Karpas-422 (cell line): ENCODE measurements around the gene C3orf80. TPM values are rescaled to one million over a fixed set of nuclear protein-coding genes. Genes with fewer than 3 reads are reported as not detected.
A peak's percentile ranks its signal among the peaks of the same experiment; 100 is the strongest.
"Not testable (repeated sequence)": the region's sequence is repeated elsewhere in the genome, so short reads cannot be mapped to it uniquely, and the experiment has no call there.

Experiments
- DNase-seq: peaks from one replicate; pipeline ENCODE4 v3.0.0-alpha.2; 2015
- H2AFZ ChIP-seq: fragments of 200-600 bp; sonication (generic); 2 replicates; pipeline ENCODE4 v1.6.1; 2014; ENCODE audit warnings: antibody characterized with exemption, low read length, mixed read lengths
- H3K27ac ChIP-seq: fragments of 200-600 bp; sonication (generic); 2 replicates; pipeline ENCODE4 v1.5.1; 2014; ENCODE audit warnings: mild to moderate bottlenecking, low read length, moderate library complexity
- H3K27me3 ChIP-seq: fragments of 200-600 bp; sonication (generic); 2 replicates; pipeline ENCODE4 v1.6.1; 2014; ENCODE audit warnings: low read length, mixed read lengths
- H3K36me3 ChIP-seq: fragments of 200-600 bp; sonication (generic); 2 replicates; pipeline ENCODE4 v1.6.1; 2014; ENCODE audit warnings: low read length, mixed read lengths; ENCODE audit not compliant: insufficient read depth
- H3K4me1 ChIP-seq: fragments of 200-600 bp; sonication (generic); 2 replicates; pipeline ENCODE4 v1.6.1; 2014; ENCODE audit warnings: mild to moderate bottlenecking, low read length, mixed read lengths
- H3K4me2 ChIP-seq: fragments of 200-600 bp; sonication (generic); 2 replicates; pipeline ENCODE4 v1.6.1; 2014; ENCODE audit warnings: low read length, low read depth, mild to moderate bottlenecking; ENCODE audit not compliant: poor library complexity, severe bottlenecking
- H3K4me3 ChIP-seq: fragments of 200-600 bp; sonication (generic); 2 replicates; pipeline ENCODE4 v1.5.1; 2014; ENCODE audit warnings: mild to moderate bottlenecking, antibody characterized with exemption, low read length, mixed read lengths
- H3K79me2 ChIP-seq: fragments of 200-600 bp; sonication (generic); 2 replicates; pipeline ENCODE4 v1.6.1; 2014; ENCODE audit warnings: mild to moderate bottlenecking, low read length, mixed read lengths
- H3K9ac ChIP-seq: fragments of 200-600 bp; sonication (generic); 2 replicates; pipeline ENCODE4 v1.6.0; 2014; ENCODE audit warnings: low read length
- H3K9me2 ChIP-seq: fragments of 200-600 bp; sonication (generic), shearing (Covaris generic); replicated peaks from 2 replicates; pipeline ENCODE4 v1.6.0; 2014; ENCODE audit warnings: mild to moderate bottlenecking, low read length, moderate library complexity; ENCODE audit not compliant: insufficient read depth
- H3K9me3 ChIP-seq: fragments of 300-700, 200-600 bp; sonication (generic); 2 replicates; pipeline ENCODE4 v1.6.1; 2014; ENCODE audit warnings: low read length, mixed read lengths
- H4K20me1 ChIP-seq: fragments of 200-600 bp; sonication (generic); 2 replicates; pipeline ENCODE4 v1.6.1; 2014; ENCODE audit warnings: mild to moderate bottlenecking, antibody characterized with exemption, low read length, low read depth; ENCODE audit not compliant: insufficient read depth
- total RNA-seq: library from RNA; depleted of rRNA; stranded (reverse); fragments of >200 nt; shearing (Covaris generic); gene quantifications from 2 replicates; pipeline ENCODE4 v1.2.3, GENCODE V29; 2014; ENCODE audit warnings: low replicate concordance; rRNA removed

The C3orf80 gene
- total RNA-seq: not detected in 2 replicates

DNA sequence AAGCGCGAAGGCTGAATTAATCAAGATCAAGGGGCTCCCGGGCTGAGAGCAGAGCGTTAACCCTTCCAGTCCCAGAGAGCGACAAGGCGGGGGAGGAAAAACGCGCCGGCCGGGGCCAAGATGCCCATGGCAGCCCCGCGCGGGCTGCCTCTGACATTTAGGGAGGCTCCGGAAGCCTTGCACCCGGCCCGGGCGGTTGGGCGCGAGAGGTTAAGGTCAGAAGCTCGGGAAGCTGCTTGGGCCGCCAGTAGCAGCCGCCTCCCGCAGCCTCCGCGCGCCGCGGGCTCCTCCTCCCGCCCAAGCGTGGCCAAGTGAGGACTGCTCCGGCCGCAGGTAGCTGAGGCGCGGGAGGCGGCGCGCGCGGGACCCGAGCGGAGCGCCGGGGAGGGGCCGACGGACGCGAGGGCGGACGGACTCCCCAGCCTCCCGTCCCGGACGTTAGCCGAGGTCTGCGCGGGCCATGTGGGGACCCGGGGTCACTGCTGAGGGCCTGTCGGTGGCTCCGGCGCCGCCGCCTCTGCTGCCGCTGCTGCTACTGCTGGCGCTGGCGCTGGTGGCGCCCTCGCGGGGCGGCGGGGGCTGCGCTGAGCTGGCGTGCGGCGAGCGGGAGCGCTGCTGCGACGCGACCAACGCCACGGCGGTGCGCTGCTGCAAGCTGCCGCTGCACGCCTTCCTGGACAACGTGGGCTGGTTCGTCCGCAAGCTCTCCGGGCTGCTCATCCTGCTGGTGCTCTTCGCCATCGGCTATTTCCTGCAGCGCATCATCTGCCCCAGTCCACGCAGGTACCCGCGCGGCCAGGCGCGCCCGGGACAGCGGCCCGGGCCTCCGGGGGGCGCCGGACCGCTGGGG, at the start of gene C3orf80:
C3orf80 (plus strand) TSS at position 247 of the 850 bp plus-strand sequence; CDS start at position 461, 214 bp downstream.
- H3K4me2 ChIP-seq: peak within 1 kb of the TSS; percentile 57
- peak within 1 kb of the TSS; percentile 56; the same call in 1 of the 2 replicates for H3K4me3 ChIP-seq
- no peaks in the 10 kb centered on the region for H3K79me2 ChIP-seq
- DNase-seq: peak; percentile 53
- no peak within 1 kb of the TSS for H3K27ac ChIP-seq
- no peak within 1 kb of the TSS for H2AFZ ChIP-seq
- no peaks in the 10 kb centered on the region for H3K27me3 ChIP-seq
- peaks cover 4% of the 10 kb centered on the region; the same call in 1 of the 2 replicates for H3K4me1 ChIP-seq
- H3K9me2 ChIP-seq: no peaks in the 10 kb centered on the region
- H3K9ac ChIP-seq: peak within 1 kb of the TSS; percentile 48; the same call in 1 of the 2 replicates
- H4K20me1 ChIP-seq: no peaks in the 10 kb centered on the region
- no peaks in the 10 kb centered on the region for H3K36me3 ChIP-seq
- no peaks in the 10 kb centered on the region for H3K9me3 ChIP-seq

DNA sequence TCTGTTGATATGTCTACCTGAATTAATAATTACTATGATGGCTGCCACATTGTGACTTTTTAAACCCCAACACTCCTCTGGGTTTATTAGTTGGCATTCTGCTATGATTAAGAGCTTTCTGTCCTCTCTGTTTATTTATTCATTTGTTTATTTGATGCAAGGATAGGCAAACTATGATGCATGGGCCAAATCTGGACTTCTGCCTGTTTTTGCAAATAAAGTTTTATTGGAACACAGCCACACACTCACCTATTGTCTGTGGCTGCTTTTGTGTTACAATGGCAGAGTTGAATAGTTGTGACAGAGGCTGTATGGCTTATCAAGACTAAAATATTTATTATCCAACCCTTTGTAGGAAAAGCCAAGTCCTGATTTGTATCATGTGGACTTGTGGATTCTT, 48.3 kb upstream of the C3orf80 start:
- H3K4me1 ChIP-seq: no peaks in the 10 kb centered on the region
- H3K27me3 ChIP-seq: no peaks in the 10 kb centered on the region
- no peak overlapping the region for H2AFZ ChIP-seq
- H3K9ac ChIP-seq: no peak overlapping the region
- H3K9me3 ChIP-seq: no peaks in the 10 kb centered on the region
- DNase-seq: no peak
- no peak overlapping the region for H3K27ac ChIP-seq
- H3K79me2 ChIP-seq: no peaks in the 10 kb centered on the region
- no peak overlapping the region for H3K4me3 ChIP-seq
- no peaks in the 10 kb centered on the region for H4K20me1 ChIP-seq
- H3K9me2 ChIP-seq: no peaks in the 10 kb centered on the region
- no peak overlapping the region for H3K4me2 ChIP-seq
- no peaks in the 10 kb centered on the region for H3K36me3 ChIP-seq

DNA sequence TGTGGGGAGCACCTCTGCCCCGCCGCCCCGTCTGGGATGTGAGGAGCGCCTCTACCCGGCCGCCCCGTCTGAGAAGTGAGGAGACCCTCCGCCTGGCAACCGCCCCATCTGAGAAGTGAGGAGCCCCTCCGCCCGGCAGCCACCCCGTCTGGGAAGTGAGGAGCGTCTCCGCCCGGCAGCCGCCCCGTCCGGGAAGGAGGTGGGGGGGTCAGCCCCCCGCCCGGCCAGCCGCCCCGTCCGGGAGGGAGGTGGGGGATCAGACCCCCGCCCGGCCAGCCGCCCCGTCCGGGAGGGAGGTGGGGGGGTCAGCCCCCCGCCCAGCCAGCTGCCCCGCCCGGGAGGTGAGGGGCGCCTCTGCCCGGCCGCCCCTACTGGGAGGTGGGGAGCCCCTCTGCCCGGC, 46.6 kb upstream of the C3orf80 start:
- H3K79me2 ChIP-seq, H3K27ac ChIP-seq, H3K9ac ChIP-seq, H4K20me1 ChIP-seq, H3K4me1 ChIP-seq, H2AFZ ChIP-seq, H3K9me3 ChIP-seq, DNase-seq, H3K9me2 ChIP-seq, H3K4me2 ChIP-seq, H3K36me3 ChIP-seq, H3K27me3 ChIP-seq, H3K4me3 ChIP-seq: not testable (repeated sequence)

DNA sequence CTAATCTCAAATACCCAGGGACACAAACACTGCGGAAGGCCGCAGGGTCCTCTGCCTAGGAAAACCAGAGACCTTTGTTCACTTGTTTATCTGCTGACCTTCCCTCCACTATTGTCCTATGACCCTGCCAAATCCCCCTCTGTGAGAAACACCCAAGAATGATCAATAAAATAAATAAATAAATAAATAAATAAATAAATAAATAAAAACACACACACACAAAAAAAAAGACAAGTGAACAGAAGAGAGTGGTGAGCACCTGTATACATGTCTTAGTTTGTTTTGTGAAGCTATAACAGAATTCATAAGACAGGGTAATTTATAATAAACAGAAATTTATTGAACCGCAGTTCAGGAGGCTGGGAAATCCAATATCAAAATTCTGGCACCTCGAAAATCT, 45.8 kb upstream of the C3orf80 start:
- not testable (repeated sequence) for H3K36me3 ChIP-seq, H3K4me2 ChIP-seq

DNA sequence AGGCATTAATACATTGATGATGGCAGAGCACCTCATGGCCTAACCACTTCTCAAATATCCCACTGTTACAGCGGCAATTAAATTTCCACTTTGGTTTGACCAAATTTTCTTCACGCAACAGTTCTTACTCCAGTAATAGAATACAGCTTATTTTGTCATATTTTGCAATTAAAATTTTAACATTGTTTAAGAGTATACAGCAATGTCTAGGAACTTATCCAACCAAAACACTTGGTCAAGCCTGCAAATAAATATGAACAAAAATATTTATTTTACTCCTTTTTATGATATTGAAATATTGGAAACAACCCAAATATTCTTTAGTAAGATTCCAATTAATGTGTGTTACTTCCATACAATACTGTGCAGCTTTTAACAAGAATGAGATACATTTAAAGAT, 45.3 kb upstream of the C3orf80 start:
- Histone ChIP-seq H3K4me2 (no peak overlapping the region), H3K9me3 (no peaks in the 10 kb centered on the region), H3K4me3 (no peak overlapping the region), H3K4me1 (peaks cover 5% of the 10 kb centered on the region; the same call in 1 of the 2 replicates), H4K20me1 (no peaks in the 10 kb centered on the region), H3K9ac (no peak overlapping the region), H2AFZ (no peak overlapping the region), H3K27me3 (no peaks in the 10 kb centered on the region), H3K79me2 (no peaks in the 10 kb centered on the region), H3K36me3 (no peaks in the 10 kb centered on the region), H3K9me2 (no peaks in the 10 kb centered on the region), H3K27ac (no peak overlapping the region)
- no peak for DNase-seq

More for the DNA sequence above, 45.8 kb upstream of the C3orf80 start:
- H3K27ac ChIP-seq, H3K9me2 ChIP-seq, DNase-seq, H4K20me1 ChIP-seq, H3K9me3 ChIP-seq, H3K79me2 ChIP-seq, H2AFZ ChIP-seq, H3K4me1 ChIP-seq, H3K27me3 ChIP-seq, H3K9ac ChIP-seq, H3K4me3 ChIP-seq: not testable (repeated sequence)

DNA sequence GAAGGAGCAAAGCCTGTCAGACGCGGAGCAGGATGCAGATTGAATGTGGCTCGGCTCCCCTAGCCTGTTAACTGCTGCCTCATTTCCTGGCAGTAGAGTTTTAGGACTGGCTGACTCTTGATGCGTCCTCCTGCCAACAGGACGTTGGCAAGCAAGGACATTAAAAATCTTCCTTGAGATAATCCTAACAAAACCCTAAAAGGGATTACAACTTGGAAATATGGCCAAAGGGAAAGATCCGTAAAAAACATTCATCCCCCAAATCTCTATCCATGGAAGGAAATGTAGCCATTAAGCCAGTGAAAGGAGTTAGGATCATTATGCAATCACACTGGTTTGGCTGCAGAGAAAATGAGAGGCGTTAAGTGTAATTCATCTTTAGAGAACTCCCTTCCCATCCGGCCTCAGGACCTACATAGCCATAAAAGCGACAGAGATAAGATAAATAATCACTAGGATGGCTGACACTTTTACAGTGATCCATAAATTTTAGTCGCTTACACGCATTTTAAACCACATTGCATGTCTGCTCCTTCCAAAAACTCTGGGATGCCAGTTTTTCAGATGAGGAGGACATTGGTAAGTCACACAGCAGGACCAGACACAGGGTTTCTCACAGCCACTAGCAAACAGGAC, 44.5 kb upstream of the C3orf80 start:
- Histone ChIP-seq H3K9ac (no peak overlapping the region), H4K20me1 (no peaks in the 10 kb centered on the region), H3K27me3 (no peaks in the 10 kb centered on the region), H3K9me3 (no peaks in the 10 kb centered on the region), H3K79me2 (no peaks in the 10 kb centered on the region), H3K4me2 (no peak overlapping the region), H3K27ac (no peak overlapping the region), H3K4me1 (peaks cover 5% of the 10 kb centered on the region; the same call in 1 of the 2 replicates), H3K4me3 (no peak overlapping the region), H3K36me3 (no peaks in the 10 kb centered on the region), H2AFZ (no peak overlapping the region), H3K9me2 (no peaks in the 10 kb centered on the region)
- no peak for DNase-seq

DNA sequence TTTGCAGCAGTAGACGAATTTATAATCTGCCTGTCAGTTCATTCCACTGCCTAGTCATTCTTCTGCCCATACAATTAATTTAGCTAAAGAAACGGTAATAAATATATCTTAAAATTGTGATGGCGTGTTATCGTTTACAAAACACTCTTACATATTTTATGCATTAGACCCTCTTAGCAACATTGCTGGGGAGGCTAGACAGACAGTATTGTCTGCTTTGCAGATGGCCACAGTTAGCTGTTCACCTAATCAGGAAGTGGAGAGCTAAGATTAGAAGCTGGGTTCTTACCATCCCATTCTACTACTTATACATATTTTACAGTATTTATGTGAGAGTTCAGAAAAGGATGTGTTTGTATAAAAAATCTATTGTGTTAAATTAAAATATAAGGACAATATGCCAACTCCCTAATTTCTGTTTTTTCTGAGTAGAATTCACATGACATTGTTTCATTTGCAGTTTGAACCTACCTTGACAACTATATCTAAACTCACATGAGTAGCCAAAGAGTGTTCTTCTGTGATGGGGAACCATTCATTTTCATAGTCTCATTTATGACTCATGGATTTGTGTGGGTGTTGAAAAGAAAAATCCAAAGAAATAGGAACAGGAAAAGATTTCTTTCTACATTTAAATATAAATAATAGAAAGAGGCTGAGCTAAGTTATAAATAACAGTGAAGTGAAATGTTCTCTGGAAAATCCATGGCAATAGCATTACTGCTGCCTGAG, 41.7 kb upstream of the C3orf80 start:
- Histone ChIP-seq H2AFZ (no peak overlapping the region), H3K27ac (no peak overlapping the region)
- no peak for DNase-seq

DNA sequence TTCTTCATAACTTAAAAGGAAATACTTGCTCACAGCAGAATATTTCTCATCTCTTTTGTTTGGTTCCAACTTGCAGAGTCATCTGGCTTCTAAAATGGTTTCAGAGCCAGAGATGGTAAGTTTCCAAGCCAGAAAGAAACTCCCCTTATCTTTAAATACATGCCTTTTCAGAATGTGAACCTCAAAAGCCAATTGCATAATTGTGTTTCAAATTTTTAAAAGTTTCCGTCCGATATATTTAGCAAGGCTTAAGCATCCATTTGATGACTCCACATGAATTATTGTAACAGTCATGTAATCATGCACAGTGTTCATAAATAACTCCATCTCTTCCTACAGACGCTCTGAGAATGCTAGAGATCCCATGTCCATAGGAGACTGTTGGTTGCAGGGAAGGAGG, 40.6 kb upstream of the C3orf80 start:
- Histone ChIP-seq H3K4me2 (no peak overlapping the region), H3K9me3 (no peaks in the 10 kb centered on the region), H2AFZ (no peak overlapping the region), H3K9ac (no peak overlapping the region), H3K4me3 (no peak overlapping the region), H3K36me3 (no peaks in the 10 kb centered on the region), H3K27ac (no peak overlapping the region), H3K4me1 (peaks cover 5% of the 10 kb centered on the region; the same call in 1 of the 2 replicates), H3K79me2 (no peaks in the 10 kb centered on the region), H3K9me2 (no peaks in the 10 kb centered on the region), H3K27me3 (no peaks in the 10 kb centered on the region), H4K20me1 (no peaks in the 10 kb centered on the region)
- no peak for DNase-seq

More for the DNA sequence above, 41.7 kb upstream of the C3orf80 start:
- Histone ChIP-seq H3K4me2 (no peak overlapping the region), H3K79me2 (no peaks in the 10 kb centered on the region), H3K9ac (no peak overlapping the region), H4K20me1 (no peaks in the 10 kb centered on the region), H3K9me3 (no peaks in the 10 kb centered on the region), H3K4me1 (peaks cover 5% of the 10 kb centered on the region; the same call in 1 of the 2 replicates), H3K4me3 (no peak overlapping the region), H3K9me2 (no peaks in the 10 kb centered on the region), H3K27me3 (no peaks in the 10 kb centered on the region), H3K36me3 (no peaks in the 10 kb centered on the region)
